Lung (tissue), 12 donors: ENCODE data around the gene HECW1. TPM values are rescaled to one million over a fixed set of nuclear protein-coding genes. Genes with fewer than 3 reads are reported as not detected.

Experiments
- ATAC-seq: fragments of 200-7000 bp; cut with Tn5 transposase; one replicate; pipeline ENCODE4 v1.9.1; 2020; ENCODE audit warnings: moderate number of reproducible peaks; ENCODE audit not compliant: insufficient read depth, low FRiP score
- DNase-seq, 3 donors: peaks; one replicate each; pipeline ENCODE4 v3.0.0-alpha.2; 2013 to 2017
- H3K27ac ChIP-seq, 2 donors: one replicate each; pipeline ENCODE4 v1.5.1; 2013; ENCODE audit warnings: mild to moderate bottlenecking in 2 of 2, moderate library complexity in 2 of 2, control low read depth in 1 of 2, inconsistent platforms in 1 of 2, low read depth in 1 of 2, low read length in 1 of 2
- H3K27me3 ChIP-seq, 3 donors: one replicate each; pipeline ENCODE4 v1.5.1; 2013; ENCODE audit warnings: low read length in 2 of 3; ENCODE audit not compliant: control insufficient read depth in 3 of 3, insufficient read depth in 3 of 3
- H3K36me3 ChIP-seq, 4 donors: one replicate each; pipeline ENCODE4 v1.5.1; 2013; ENCODE audit warnings: low read length in 4 of 4, mild to moderate bottlenecking in 1 of 4, moderate library complexity in 1 of 4; ENCODE audit not compliant: control insufficient read depth in 4 of 4, insufficient read depth in 4 of 4
- H3K4me1 ChIP-seq, 5 donors: one replicate each; pipeline ENCODE4 v1.5.1; 2013; ENCODE audit warnings: low read length in 5 of 5, mild to moderate bottlenecking in 2 of 5, moderate library complexity in 1 of 5; ENCODE audit not compliant: control insufficient read depth in 5 of 5, insufficient read depth in 5 of 5
- H3K4me3 ChIP-seq: one replicate; pipeline ENCODE4 v1.5.1; 2013; ENCODE audit warnings: mild to moderate bottlenecking, control low read depth, moderate library complexity
- H3K9ac ChIP-seq, 2 donors: one replicate each; pipeline ENCODE4 v1.5.1; 2013; ENCODE audit warnings: low read length in 2 of 2, control low read depth in 1 of 2; ENCODE audit not compliant: insufficient read depth in 1 of 2
- H3K9me3 ChIP-seq, 4 donors: one replicate each; pipeline ENCODE4 v1.5.1; 2013; ENCODE audit warnings: low read length in 3 of 4, mild to moderate bottlenecking in 1 of 4, moderate library complexity in 1 of 4; ENCODE audit not compliant: control insufficient read depth in 4 of 4, insufficient read depth in 3 of 4
- CTCF ChIP-seq: IDR thresholded peaks from 2 replicates; pipeline ENCODE4 v1.5.1; 2012; ENCODE audit warnings: mild to moderate bottlenecking; ENCODE audit errors: control extremely low read depth, extremely low read depth
- WGBS, 2 donors: extraction: QIAGEN DNeasy Blood & Tissue Kit; methylation state at CpG; one replicate each; pipeline ENCODE4 v1.1.7; 2013; 5-methylcytosine and 5-hydroxymethylcytosine counted together
- polyA plus RNA-seq, 2 donors: library from polyadenylated mRNA; stranded (reverse); fragments of 200-250 nt; gene quantifications; one replicate each; pipeline ENCODE4 v1.2.1, GENCODE V29; 2013
- total RNA-seq, 2 donors: library from RNA; depleted of rRNA in 1 of 2; stranded (reverse); fragments of >200 nt in 1 of 2; gene quantifications; one replicate each; pipeline ENCODE4 v1.2.1, GENCODE V29; 2014 to 2021
- donor health status: control.
- donor health status: control.
- donor health status: Bipolar disorder and iron deficiency.
- donor health status: healthy.
- donor health status: DM: yes; HTN: yes; CAD: no.

Gene HECW1
- total and polyA plus RNA-seq, 4 donors: 0.05 to 0.21 (median 0.13) TPM

GRCh38 chr7:43511769-43512515 is 399.5 kb downstream of the HECW1 start:
- no peak for TF ChIP-seq CTCF
- Histone ChIP-seq H3K4me3 (no peak overlapping the region), H3K9ac (no peak overlapping the region), H3K27me3 (no peaks in the 10 kb centered on the region), H3K9me3 (no peaks in the 10 kb centered on the region), H3K27ac (no peak overlapping the region), H3K4me1 (peaks cover 0 to 12% (median 0%) of the 10 kb centered on the region in 5 donors), H3K36me3 (no peaks in the 10 kb centered on the region)
- ATAC-seq (no peak), DNase-seq (no peak)
- 82 to 87% methylated on average over 13 of the region's 13 CpGs for WGBS, 2 donors

- 29 to 35% methylated on average over 8 of the region's 8 CpGs for WGBS, 2 donors
- Histone ChIP-seq H3K4me3 (no peak overlapping the region), H3K36me3 (no peaks in the 10 kb centered on the region), H3K9me3 (no peaks in the 10 kb centered on the region), H3K27ac (no peak overlapping the region), H3K27me3 (no peaks in the 10 kb centered on the region), H3K4me1 (peaks cover 0 to 12% (median 0%) of the 10 kb centered on the region in 5 donors), H3K9ac (no peak overlapping the region)
- no peak for TF ChIP-seq CTCF
- no peak for ATAC-seq
- peak; percentile 31 to 44 (median 31) for DNase-seq
Observed at GRCh38 chr7:43513251-43513650, 400.8 kb downstream of the HECW1 start.

- ATAC-seq (no peak), DNase-seq (no peak)
- no peak overlapping the region for H3K27ac ChIP-seq
- WGBS, 2 donors: 74 to 78% methylated on average over 9 of the region's 9 CpGs
- no peak for TF ChIP-seq CTCF
- no peaks in the 10 kb centered on the region for H3K9me3 ChIP-seq
- no peaks in the 10 kb centered on the region for H3K36me3 ChIP-seq
- H3K4me3 ChIP-seq: no peak overlapping the region
- no peaks in the 10 kb centered on the region for H3K27me3 ChIP-seq
- H3K9ac ChIP-seq: no peak overlapping the region
- H3K4me1 ChIP-seq: peaks cover 0 to 12% (median 0%) of the 10 kb centered on the region in 5 donors
Observed at GRCh38 chr7:43516581-43517342, 404.3 kb downstream of the HECW1 start.
